ENCODE results near the gene UBE2N.

The UBE2N gene

DNA sequence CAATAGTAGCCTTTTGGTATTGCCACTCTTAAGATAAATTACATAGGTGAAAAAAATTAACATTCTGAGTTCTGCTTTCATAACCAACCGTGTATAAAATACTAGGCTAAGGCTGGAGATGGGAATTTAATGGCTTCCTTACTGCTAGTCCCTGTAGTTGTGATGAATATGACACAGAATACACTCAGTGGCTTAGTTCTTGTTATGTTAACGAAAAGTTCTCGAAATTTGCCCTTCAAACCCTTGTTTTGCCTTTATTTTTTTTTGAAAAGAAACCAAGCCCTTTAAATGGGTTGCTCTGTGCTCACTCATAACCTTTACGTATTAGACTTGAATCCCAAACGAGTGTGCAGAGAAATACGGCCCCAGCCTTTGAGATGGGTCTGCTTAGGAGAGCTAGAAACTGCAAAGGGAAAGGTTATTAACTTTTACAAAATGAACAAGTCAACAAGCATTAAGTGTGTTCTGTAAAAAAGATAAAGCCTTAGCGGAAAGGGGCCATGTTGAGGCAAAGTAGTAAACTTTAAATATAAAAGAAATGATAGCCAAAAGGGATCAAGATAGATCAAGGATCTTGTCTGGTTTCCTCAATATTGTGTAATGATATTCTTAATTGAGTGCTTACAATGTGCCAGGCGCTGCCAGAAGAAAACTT lies 62.3 kb downstream of the UBE2N start:
- DNase-seq, result peak; percentile 44

DNA sequence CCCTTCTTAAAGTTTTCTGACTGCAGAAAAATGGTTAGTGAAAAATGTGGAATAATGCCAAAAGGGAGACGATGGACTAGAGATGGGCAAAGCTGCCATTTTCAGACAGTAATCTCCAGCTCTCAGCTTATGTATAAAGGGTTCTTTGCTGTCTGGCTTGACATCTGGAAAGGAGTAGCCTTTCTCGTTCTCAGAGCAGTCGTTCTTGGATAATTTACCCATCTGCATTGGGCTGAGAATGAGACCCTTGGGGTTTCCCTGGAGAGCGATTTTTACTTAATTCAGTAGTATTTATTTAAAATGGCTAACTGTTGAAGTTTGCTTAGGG lies 62.8 kb downstream of the UBE2N start:
- no peak for DNase-seq

DNA sequence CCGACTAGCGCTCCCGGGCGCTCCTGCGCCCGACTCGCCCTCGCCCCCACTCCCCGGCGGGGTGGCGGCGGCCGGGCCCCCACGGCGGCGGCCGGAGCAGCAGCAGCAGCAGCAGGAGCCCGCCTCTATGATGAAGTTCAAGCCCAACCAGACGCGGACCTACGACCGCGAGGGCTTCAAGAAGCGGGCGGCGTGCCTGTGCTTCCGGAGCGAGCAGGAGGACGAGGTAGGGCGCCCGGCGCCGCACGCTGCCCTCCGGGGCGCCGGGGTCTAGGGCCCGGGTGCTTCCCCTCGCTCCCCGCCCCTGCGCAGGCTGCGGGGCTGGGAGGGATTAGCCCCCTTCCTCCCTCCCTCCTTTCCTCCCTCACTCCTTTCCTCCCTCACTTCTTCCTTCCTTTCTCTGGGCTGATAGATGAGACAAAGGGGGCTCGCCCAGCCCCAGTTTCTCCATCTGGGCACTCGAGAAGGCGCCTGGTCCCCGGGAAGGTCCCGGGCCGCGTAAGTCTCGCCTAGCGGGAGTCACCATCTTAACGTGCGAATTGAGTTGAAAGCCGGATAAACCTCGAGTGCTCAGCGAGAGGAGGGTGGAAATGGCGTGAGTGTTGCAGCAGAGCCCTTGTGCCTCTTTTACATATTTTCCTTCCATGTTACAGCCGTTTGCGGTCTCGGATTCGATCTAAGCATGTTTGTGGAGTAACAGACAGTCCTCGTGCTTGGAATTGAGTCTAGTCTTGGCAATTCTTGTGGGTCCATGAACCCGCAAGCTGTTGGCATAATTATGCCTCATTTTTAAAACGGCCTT lies 63.4 kb downstream of the UBE2N start:
- DNase-seq, result peak; percentile 88

DNA sequence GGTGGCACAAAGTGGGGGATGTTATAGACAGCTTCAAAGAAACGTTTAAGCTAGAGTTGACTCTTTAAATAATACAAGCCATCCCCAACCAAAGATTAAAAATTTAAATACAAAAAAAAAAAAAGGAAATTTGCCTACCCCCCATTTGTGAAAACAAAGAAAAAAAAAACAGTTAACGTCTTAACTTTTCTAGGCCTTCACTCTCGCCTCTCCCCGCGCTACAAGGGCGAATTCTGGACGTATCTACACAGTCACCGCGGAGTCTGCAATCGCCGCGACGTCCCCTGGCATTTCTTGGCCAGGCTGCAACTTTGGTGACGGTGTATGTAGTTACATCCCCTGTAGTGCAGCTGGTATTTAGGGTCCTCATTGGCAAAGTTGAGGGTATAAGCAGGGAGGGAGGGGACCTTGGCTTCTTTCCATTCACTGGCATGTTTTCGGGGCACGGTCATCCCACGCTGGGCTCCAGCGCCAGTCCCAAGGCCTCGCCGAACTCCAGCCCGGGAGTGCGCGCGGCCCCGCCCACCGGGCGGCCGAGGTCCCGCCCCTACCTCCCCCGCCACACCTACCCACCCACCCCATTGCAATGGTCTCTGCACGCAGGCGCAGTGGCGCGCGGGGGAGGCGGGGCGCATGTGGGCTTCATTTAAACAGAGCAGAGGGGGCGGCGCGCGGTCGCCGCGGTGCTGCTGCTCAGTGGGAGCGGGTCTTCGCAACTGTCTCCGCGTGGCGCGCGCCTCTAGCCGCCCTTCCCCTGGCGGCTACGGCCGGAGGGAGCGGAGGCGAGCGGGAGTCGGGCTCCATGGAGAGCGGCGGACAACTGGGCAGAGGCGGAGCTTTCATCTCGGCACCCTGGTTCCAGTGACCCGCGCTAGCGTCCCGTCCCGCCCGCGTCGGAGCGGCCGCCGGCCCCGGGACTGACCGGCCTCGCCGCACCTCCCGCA lies 64.2 kb downstream of the UBE2N start, which contains the start of gene NUDT4:
Gene NUDT4, plus strand, starts transcription at position 674 of the 944 bp plus-strand sequence. CDS start 398 bp downstream, outside the sequence.
- DNase-seq, result peak; percentile 94

DNA sequence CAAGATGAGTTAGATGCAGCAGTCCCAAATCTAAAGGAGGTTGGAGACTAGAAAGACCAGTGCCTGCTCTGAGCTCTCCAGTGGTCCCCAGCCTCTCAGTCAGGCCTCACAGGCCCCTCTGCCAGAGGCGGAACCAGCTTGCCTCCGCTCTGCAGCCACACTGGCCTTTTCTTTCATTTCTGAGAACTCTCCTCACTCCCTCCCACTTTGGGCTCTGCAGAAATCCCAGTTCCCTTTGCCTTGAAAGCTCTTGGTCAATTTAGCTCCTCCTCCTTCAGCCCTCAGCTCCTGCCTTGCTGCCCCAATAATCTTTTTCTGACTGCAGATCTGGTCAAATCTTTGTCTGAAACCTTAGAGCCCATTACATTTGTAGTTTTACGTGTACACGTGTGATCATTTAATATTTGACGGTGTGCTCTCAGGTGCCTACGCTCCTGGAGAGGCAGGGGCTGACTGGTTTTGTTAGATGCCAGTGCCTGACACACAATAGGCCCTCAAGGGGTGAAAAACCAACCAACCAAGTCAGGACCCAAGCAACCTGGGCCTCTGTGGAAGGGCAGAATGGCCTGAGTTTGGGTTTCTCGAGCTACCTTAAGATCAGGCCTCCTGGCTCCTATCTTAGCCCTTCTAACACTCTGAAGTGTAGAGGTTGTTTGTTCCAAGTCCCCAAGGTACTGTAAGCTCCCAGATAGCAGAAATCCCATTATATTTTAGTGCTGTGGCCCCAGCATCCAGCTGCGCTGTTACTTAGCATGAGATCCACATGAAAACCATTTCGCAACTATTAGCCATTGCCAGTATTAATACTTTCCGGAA lies 65.1 kb downstream of the UBE2N start:
- DNase-seq, result peak; percentile 68

DNA sequence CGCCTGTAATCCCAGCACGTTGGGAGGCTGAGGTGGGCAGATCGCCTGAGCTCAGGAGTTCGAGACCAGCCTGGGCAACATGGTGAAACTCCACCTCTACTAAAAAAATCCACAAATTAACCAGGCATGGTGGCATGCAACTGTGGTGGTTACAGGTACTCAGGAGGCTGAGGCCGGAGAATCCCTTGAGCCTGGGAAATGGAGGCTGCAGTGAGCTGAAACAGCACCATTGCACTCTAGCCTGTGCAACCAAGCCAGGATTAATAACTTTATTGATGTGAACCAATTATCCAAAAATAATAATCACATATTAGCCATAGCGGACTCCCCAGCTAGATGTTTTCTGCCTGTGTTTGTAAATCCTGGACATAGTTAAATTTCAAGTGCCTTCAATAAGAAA lies 65.8 kb downstream of the UBE2N start:
- DNase-seq, result no peak

DNA sequence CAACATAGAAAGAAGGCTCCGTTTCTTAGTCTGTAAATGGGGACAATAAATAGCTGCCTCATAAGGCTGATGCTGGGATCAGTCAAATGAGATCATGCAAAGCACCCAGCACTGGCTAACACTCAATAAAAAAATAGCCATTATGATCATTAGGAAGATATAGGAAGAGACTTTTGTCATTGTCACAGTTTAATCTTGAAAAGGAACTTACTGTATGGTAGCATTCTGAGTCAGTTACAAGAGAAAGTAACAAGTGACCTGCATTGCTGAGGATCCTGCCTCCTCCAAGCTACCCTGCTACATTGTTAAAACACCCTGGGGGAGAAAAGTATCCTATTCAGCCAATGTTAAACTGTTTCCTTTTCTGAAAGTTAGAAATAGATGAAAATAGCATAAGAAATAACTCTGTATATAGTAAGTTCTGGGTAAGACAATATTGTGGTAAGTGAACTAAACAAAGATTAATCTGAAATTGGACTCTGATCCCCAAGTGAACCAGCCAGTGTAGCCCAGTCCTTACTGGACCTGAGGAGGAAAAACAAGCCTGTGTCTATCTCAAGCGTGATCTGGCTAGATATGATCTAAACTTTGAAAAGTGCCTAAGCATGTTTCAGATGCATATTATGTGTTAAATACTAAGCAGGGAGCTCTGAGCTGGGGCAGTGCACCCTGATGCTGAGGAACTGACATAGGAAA lies 67.6 kb downstream of the UBE2N start:
- no peak for DNase-seq

DNA sequence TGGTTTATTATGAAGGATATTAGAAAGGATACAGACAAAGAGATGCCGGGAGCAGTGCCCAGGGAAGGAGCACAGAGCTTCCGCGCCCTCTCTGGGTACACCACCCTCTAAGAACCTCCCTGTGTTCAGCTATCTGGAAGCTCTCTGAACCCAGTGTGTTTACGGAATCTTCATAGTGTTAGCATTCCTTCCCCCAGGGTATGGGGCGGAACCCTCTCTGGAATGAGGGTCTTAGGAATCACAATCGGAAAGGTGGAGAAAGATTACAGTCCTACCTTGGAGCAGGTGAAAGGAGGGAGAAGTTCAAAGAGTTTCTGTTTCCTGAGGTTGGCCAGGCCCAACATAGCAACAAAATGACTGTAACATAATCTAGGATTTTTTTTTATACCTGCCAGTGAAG lies 70.8 kb downstream of the UBE2N start:
- no peak for DNase-seq

DNA sequence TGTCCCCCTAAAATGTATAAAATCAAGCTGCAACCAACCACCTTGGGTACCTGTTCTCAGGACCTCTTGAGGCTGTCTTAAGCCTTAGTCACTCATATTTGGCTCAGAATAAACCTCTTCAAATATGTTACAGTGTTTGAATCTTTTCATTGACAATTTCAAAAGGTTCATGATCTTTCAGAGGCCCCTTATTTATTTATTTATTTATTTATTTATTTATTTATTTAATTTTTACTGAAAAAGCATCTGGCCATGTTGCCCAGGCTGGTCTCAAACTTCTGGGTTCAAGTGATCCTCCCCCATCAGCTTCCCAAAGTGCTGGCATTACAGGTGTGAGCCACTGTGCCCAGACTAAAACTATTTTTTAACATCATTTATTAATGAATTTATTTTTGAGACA lies 72.2 kb downstream of the UBE2N start:
- DNase-seq, result no peak

DNA sequence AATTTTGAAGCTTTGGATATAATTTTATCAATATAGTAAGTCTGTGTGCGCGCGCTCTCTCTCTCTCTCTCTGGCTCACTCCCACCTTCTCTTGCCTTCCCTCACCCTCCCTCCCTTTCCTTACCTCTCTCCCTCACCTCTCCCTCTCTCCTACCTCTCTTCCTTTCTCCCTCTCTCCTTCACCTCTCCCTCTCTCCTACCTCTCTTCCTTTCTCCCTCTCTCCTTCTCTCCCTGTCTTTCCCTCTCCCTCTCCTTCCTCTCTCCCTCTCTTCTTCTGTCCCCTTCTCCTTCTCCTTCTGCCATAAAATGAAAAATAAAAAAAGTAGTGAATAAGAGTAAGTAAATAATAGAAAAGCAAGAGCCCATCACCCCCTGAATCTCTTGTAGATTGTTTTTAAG lies 73.0 kb downstream of the UBE2N start:
- no peak for DNase-seq

DNA sequence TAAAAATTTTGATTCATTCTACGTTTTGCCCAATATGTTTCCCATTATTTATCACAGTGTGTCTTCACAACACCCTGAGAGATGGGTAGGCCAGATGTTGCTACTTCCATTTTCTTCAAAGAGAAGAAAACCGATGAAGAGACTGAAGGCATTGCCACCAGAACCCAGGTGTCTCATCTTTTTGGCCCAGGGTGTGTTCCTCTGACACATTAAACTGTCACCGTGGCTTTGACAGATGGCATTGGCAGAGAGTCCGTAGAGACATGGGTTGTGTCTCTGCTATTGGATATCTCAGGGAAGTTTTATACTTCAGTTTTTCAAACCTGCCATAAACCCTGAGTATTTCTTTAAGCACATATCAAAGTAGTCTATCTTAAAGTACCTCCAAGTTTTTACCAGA lies 75.3 kb downstream of the UBE2N start:
- no peak for DNase-seq

DNA sequence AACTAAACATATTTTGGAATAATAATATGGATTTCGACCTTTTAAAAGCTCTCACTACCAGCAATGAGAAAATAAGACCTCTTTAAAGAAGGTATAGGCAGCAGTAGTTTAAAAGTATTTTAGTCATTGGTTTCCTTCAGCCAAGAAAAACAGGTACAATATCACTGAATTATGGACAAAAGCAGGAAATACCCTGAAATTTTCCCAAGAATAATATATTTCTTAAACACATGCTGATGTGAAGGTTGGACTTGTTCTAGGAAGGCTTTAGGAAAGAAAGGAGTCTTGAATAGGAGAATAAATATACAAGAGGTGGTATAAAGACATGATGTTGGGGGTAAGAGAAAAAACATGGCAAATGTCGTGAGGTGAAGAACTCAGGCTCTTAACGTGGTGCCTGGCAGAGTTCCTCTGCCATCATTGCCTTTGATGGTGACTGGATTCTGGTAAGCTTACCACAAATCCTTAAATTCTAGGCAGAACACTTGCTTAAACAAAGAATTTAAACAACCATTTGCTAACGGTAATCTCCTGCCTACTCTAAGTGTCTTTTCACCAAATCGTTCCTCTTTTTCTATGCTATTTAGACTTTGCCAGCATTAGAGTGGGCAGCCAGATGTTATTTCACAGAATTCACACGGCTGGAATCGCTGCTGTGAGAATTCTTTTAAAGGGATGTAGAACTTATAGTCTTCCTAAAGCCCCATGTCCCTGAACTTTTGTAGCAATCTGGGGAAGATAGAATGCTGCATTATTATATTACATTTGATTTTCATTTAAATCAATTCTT lies 75.9 kb downstream of the UBE2N start:
- DNase-seq, result no peak

DNA sequence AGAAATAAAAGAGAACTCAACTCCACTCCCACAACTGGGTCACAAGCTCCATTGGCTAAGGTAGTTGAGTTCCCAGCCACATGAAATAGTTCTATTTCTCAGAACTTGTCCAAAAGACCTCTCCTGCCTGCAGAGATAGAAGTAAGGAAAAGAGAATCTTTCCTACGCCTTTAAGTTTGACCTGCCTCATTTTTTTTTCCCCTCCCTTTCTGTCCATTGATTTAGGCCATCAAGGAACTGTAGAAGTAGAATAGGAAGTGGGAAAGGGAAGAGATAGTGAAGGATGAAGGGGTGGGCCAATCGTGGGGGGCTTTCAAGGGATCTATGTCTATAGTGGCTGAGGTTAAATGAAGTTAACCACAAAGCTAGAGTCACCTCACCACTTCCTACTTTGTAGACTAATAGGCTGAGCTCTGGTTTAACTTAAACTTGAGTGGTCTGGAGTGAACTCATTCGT lies 77.9 kb downstream of the UBE2N start:
- no peak for DNase-seq

DNA sequence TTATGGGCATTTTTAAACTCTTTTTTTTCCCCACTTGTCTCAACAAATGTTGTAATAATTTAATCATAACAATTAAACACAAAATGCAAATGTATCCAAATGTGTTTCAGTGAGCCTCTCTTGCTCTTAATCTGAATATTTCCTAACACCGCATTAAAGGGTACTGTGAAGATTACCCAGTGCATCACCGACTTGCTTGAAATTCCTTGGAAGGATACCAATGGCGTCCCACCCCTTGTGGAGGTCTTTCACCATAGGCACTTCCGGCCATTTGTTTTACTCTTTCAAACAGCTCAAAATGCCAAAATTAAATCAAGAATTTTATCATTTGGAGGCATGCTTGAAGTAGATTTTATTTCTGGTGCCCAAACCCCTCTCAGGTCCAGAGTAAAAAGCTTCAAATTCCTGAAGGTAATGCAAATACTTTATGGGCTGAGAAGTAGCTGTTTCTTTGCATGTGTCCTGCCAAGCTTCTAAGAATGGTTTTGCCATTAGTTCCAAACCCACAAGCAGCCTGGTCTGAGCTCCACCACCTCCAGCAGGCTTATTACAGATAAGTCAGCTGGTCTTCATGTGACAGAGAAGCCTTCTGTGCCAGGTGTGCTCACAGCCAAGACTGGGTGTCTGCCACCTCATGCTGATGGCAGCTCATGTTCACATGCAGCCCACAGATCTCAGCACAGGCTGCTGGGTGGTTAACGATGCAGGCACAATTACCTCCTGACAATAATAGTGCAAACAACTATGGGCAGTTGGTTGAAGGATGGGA lies 80.4 kb downstream of the UBE2N start:
- no peak for DNase-seq

DNA sequence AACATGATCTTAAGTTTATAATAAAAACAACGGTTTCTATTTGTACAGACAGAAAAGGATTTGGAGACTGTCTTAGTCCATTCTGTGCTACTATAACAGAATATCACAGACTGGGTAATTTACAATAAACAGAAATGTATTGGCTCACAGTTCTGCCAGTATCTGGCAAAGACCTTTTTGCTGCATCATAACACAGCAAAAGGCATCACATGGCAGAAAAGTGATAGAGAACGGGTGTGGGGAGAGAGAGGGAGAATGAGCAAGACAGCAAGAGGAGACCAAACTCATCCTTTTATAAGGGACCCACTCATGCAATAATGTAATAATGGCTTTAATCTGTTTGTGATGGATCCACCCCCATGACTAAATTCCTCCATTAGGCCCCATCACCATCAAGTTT lies 81.1 kb downstream of the UBE2N start:
- no peak for DNase-seq

DNA sequence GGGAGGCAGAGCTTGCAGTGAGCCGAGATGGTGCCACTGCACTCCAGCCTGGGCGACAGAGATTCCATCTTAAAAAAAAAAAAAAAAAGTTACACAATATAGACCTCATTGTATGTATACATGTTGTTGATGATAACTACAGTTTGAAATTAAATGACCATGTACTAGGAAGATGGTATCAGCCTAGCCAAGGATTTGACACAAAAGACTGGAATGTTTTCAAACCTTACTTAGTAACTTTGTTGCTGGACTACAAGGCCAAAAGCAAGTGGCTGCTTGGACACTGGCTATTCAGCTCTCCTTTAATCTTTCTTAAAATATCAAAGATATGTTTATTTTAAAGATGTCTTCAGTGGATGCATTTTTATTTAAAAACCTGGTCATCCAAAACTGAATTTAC lies 82.9 kb downstream of the UBE2N start:
- DNase-seq, result no peak

DNA sequence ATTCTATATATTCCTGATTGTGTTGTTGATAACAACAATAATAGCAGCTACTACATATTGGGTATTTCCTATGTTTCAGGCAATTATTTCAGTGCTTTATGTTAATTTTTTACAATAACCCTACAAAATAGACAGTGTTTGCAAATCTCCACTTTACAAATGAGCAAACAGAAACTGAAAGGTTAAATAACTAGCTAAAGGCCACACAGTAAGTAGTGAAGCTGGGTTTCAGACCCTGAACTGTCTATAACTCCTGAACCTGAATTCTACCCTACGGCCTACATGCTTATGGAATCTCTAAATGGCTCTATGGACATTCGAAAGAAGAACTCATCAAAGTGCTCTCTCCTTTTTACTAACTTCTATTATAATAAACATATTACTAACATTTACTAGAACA lies 83.7 kb downstream of the UBE2N start:
- no peak for DNase-seq

DNA sequence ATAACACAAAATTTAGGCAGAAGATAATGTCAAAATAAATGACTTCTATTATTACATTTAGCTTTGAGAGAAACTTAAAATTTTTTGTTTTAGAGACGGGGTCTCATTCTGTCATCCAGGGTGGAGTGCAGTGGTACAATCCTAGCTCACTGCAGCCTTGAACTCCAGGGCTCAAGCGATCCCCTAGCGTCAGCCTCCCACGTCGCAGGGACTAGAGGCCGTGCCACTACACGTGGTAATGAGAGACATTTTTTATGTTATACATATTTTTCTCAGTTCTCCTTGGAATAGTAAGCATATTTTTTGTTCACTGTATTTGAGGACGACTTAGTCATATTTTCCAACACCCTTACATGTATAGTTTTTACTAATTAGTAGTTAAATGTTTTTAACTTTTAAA lies 85.5 kb downstream of the UBE2N start:
- DNase-seq, result no peak
